Activated B cell treated with CpG ODN at 0.5 μM for 24 hours (primary cell): Measurements from ENCODE around the gene IGFLR1. TPM values are rescaled to one million over a fixed set of nuclear protein-coding genes. Genes with fewer than 3 reads are reported as not detected.
A peak's percentile ranks its signal among the peaks of the same experiment; 100 is the strongest.

Source experiments
- ATAC-seq: fragments of 200-7000 bp; cut with Tn5 transposase; one replicate; pipeline ENCODE4 v1.10.0; 2021; ENCODE audit warnings: low read depth, mild to moderate bottlenecking, moderate library complexity
- CTCF ChIA-PET: fragments of 350-600 bp; sonication (Branson Sonifier 250); formaldehyde crosslinking; loops from one replicate; lab custom pipeline; 2021; ENCODE audit warnings: antibody characterized with exemption; lab: Charles Lee
- POLR2A ChIA-PET: fragments of 350-600 bp; sonication (Branson Sonifier 250); formaldehyde crosslinking; loops from one replicate; lab custom pipeline; 2021; ENCODE audit warnings: antibody characterized with exemption; lab: Charles Lee
- DNase-seq: peaks from one replicate; pipeline ENCODE4 v3.0.0; 2022
- H3K27ac Mint-ChIP-seq: one replicate; pipeline ENCODE4 v1.8.0; 2020; ENCODE audit warnings: mixed read lengths
- H3K27me3 Mint-ChIP-seq: one replicate; pipeline ENCODE4 v1.8.0; 2021; ENCODE audit warnings: mixed read lengths
- H3K36me3 Mint-ChIP-seq: one replicate; pipeline ENCODE4 v1.8.0; 2021; ENCODE audit warnings: low read depth, mixed read lengths
- H3K4me1 Mint-ChIP-seq: one replicate; pipeline ENCODE4 v1.8.0; 2021; ENCODE audit warnings: mixed read lengths
- H3K4me3 Mint-ChIP-seq: one replicate; pipeline ENCODE4 v1.8.0; 2020; ENCODE audit warnings: mild to moderate bottlenecking, mixed read lengths
- H3K9me3 Mint-ChIP-seq: one replicate; pipeline ENCODE4 v1.8.0; 2020; ENCODE audit warnings: mixed read lengths
- intact Hi-C: fragments of 100-400 bp; cut with micrococcal nuclease; formaldehyde crosslinking; loops from one replicate; pipeline ENCODE4 v1.15.1; 2024
- total RNA-seq: library from RNA; stranded (reverse); gene quantifications from 2 replicates; pipeline ENCODE4 v1.2.3, GENCODE V29; 2022
- TF ChIP-seq, protein P1 (sequence below): fragments of 200-600 bp; IDR thresholded peaks from one replicate; pipeline ENCODE4 v1.8.0; 2022; ENCODE audit warnings: antibody characterized with exemption, mild to moderate bottlenecking

IGFLR1 gene
- total RNA-seq, 1 donor from 2014 or later, result 130 TPM

DNA sequence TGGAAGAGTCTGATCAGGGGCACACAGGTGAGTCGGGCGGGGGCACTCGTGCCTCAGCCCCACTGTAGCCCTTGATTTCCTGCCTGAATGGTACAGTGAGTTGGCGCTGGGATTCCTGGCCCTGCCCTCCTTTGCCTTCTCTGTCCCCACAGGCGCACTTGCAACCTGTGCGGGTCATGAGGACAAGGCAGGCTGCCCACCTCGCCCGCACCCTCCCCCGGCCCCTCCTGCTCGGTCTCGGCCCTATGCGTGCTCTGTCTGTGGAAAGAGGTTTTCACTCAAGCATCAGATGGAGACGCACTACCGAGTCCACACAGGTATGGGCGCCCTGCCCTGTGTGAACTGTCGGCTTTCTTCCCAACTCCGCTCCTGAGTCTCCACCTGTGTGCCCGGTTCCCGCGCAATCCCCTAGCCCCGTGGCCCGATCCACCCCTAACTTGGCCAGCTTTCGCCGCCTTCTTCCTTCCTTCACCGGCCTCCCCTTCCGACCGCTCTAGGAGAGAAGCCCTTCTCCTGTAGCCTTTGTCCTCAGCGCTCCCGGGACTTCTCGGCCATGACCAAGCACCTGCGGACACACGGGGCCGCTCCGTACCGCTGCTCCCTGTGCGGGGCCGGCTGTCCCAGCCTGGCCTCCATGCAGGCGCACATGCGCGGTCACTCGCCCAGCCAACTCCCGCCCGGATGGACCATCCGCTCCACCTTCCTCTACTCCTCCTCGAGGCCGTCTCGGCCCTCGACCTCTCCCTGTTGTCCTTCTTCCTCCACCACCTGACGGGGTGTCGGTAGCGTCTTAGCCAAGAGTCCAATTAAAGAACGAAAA lies 26.1 kb downstream of the IGFLR1 start:
- Mint-ChIP-seq H3K27me3 (no peaks in the 10 kb centered on the region), H3K27ac (peak overlapping the region; percentile 97), H3K4me3 (peak overlapping the region; percentile 93), H3K36me3 (peaks cover 17% of the 10 kb centered on the region), H3K4me1 (peaks cover 72% of the 10 kb centered on the region), H3K9me3 (no peaks in the 10 kb centered on the region)
- TF ChIP-seq, protein P1, sequence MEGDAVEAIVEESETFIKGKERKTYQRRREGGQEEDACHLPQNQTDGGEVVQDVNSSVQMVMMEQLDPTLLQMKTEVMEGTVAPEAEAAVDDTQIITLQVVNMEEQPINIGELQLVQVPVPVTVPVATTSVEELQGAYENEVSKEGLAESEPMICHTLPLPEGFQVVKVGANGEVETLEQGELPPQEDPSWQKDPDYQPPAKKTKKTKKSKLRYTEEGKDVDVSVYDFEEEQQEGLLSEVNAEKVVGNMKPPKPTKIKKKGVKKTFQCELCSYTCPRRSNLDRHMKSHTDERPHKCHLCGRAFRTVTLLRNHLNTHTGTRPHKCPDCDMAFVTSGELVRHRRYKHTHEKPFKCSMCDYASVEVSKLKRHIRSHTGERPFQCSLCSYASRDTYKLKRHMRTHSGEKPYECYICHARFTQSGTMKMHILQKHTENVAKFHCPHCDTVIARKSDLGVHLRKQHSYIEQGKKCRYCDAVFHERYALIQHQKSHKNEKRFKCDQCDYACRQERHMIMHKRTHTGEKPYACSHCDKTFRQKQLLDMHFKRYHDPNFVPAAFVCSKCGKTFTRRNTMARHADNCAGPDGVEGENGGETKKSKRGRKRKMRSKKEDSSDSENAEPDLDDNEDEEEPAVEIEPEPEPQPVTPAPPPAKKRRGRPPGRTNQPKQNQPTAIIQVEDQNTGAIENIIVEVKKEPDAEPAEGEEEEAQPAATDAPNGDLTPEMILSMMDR, result no peak
- peak; percentile 28 for DNase-seq
- no peak for ATAC-seq
- ChIA-PET CTCF (interaction anchor here (0.8 to 5.7 kb wide), 3 partner anchors 14 to 23 kb away, joined by 3 to 57 read pairs (median 6); no protein-coding TSS in a partner anchor), POLR2A (interaction anchor here (1.7 to 7.2 kb wide), 4 partner anchors 17 to 68 kb away, joined by 5 to 238 read pairs (median 42); partner anchors contain the start of genes COX6B1, IGFLR1, PSENEN and U2AF1L4)
- intact Hi-C loops, result loop anchor here (2.0 to 10.0 kb wide), 3 partner anchors 29 to 391 kb away; partner anchors contain the start of genes CD22, HCST, PSENEN and U2AF1L4

DNA sequence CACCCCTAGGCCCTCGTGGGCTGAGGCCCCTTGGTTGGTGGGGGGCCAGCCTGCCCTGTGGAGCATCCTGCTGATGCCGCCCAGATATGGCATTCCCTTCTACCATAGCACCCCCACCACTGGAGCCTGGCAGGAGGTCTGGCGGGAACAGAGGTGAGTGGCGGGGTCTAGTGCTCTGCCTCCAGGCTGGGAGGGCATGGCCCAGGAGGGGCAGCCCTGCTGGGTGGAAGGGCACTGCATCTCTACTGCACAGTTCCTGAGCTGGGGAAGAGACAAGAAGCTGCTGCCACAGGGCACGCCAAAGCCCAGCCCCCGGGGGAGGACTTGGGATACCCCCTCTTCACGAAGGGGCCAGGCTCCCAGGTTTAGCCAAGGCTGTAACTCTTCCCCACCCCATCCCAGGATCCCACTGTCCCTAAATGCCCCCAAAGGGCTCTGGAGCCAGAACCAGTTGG lies 26.9 kb downstream of the IGFLR1 start:
- Mint-ChIP-seq H3K27me3 (no peaks in the 10 kb centered on the region), H3K9me3 (no peaks in the 10 kb centered on the region), H3K4me3 (peak overlapping the region; percentile 93), H3K36me3 (peaks cover 13% of the 10 kb centered on the region), H3K27ac (peak overlapping the region; percentile 97), H3K4me1 (peaks cover 79% of the 10 kb centered on the region)
- DNase-seq, result no peak
- ATAC-seq, result no peak
- intact Hi-C loops, result loop anchor here (10.0 kb wide), 1 partner anchor 391 kb away; the partner anchor contains the start of gene CD22
- TF ChIP-seq, protein P1, result no peak
- ChIA-PET CTCF (interaction anchor here (1.4 to 5.7 kb wide), 4 partner anchors 13 to 23 kb away, joined by 5 to 57 read pairs (median 6); no protein-coding TSS in a partner anchor), POLR2A (interaction anchor here (1.7 to 7.2 kb wide), 4 partner anchors 16 to 67 kb away, joined by 5 to 238 read pairs (median 42); partner anchors contain the start of genes COX6B1, IGFLR1, PSENEN and U2AF1L4)

DNA sequence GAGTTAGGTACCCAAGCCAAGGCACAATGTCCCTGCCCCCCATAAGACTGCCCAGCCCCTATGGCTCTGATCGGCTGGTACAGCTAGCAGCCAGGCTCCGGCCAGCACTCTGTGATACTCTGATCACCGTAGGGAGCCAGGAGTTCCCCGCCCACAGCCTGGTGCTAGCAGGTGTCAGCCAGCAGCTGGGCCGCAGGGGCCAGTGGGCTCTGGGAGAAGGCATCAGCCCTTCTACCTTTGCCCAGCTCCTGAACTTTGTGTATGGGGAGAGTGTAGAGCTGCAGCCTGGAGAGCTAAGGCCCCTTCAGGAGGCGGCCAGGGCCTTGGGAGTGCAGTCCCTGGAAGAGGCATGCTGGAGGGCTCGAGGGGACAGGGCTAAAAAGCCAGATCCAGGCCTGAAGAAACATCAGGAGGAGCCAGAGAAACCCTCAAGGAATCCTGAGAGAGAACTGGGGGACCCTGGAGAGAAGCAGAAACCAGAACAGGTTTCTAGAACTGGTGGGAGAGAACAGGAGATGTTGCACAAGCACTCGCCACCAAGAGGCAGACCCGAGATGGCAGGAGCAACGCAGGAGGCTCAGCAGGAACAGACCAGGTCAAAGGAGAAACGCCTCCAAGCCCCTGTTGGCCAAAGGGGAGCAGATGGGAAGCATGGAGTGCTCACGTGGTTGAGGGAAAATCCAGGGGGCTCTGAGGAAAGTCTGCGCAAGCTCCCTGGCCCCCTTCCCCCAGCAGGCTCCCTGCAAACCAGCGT lies 27.5 kb downstream of the IGFLR1 start:
- ChIA-PET POLR2A (interaction anchor here (0.6 to 7.2 kb wide), 6 partner anchors 16 to 107 kb away, joined by 5 to 238 read pairs (median 18); partner anchors contain the start of genes COX6B1, IGFLR1, PSENEN and U2AF1L4), CTCF (interaction anchor here (1.4 to 5.7 kb wide), 3 partner anchors 13 to 22 kb away, joined by 5 to 57 read pairs (median 6); no protein-coding TSS in a partner anchor)
- Mint-ChIP-seq H3K9me3 (no peaks in the 10 kb centered on the region), H3K27ac (peak overlapping the region; percentile 97), H3K27me3 (no peaks in the 10 kb centered on the region), H3K4me1 (peaks cover 80% of the 10 kb centered on the region), H3K36me3 (peaks cover 11% of the 10 kb centered on the region), H3K4me3 (peak overlapping the region; percentile 93)
- intact Hi-C loops, result loop anchor here (5.0 to 10.0 kb wide), 2 partner anchors 367 to 390 kb away; partner anchors contain the start of genes CD22 and FFAR1
- DNase-seq, result no peak
- TF ChIP-seq, protein P1, result no peak
- ATAC-seq, result no peak

DNA sequence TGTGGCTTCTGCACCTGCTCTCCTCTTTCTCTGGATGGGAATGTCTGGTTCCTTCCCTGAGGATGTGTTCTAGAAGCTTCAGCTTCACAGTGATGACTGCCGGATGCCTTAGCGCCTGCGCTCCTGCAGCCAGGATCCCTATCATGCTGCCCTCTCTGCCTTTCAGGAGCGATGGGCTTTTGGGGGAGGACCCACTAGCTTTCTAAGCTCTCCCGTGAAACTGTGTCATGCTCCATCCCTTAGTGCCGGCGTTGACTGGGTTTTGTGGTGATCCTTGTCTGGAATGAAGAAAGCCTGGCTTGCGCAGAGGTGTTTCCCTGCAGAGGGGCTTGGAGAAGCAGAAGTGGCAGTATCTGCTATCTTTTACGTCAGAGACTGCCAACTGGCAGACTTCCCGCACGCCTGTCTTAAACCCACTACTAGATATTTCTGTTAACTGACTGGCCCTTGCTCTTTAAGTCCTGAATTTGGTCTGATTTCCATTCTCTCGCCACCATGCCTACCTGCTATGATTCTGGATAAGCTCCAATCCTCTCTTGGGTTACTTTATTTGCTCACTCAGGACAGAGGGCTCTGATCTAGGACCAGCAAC lies 28.3 kb downstream of the IGFLR1 start:
- CTCF ChIA-PET, result interaction anchor here (1.4 to 5.7 kb wide), 3 partner anchors 12 to 21 kb away, joined by 5 to 57 read pairs (median 6); no protein-coding TSS in a partner anchor
- H3K27ac Mint-ChIP-seq, result peak overlapping the region; percentile 96
- POLR2A ChIA-PET, result interaction anchor here (1.7 to 7.2 kb wide), 5 partner anchors 15 to 66 kb away, joined by 5 to 238 read pairs (median 29); partner anchors contain the start of genes COX6B1, IGFLR1, LIN37 and PSENEN
- peaks cover 74% of the 10 kb centered on the region for H3K4me1 Mint-ChIP-seq
- no peaks in the 10 kb centered on the region for H3K27me3 Mint-ChIP-seq
- intact Hi-C loops, result loop anchor here (5.0 to 10.0 kb wide), 2 partner anchors 367 to 389 kb away; partner anchors contain the start of genes CD22 and FFAR1
- TF ChIP-seq, protein P1, result no peak
- no peak for ATAC-seq
- peaks cover 7% of the 10 kb centered on the region for H3K36me3 Mint-ChIP-seq
- H3K4me3 Mint-ChIP-seq, result peak overlapping the region; percentile 93
- no peaks in the 10 kb centered on the region for H3K9me3 Mint-ChIP-seq
- DNase-seq, result no peak
